HepG2 (cell line): ENCODE measurements around the gene RASA2. TPM values are rescaled to one million over a fixed set of nuclear protein-coding genes. Genes with fewer than 3 reads are reported as not detected.

Experiments used
- ATAD3A ChIP-seq: sonication (generic); formaldehyde crosslinking; IDR thresholded peaks from 2 replicates; pipeline ENCODE4 v1.4.0; 2020; ENCODE audit warnings: missing genetic modification reagents
- ATF7-NPFF ChIP-seq: sonication (generic); formaldehyde crosslinking; IDR thresholded peaks from 2 replicates; pipeline ENCODE4 v1.8.1; 2023; ENCODE audit warnings: mild to moderate bottlenecking, low read depth, missing genetic modification reagents, moderate library complexity
- FOXA3 ChIP-seq: IDR thresholded peaks from 2 replicates; pipeline ENCODE4 v1.6.1; 2016; ENCODE audit warnings: missing genetic modification reagents, missing compliant biosample characterization
- HIVEP1 ChIP-seq: sonication (generic); formaldehyde crosslinking; IDR thresholded peaks from 2 replicates; pipeline ENCODE4 v1.4.0; 2020; ENCODE audit warnings: mild to moderate bottlenecking, missing genetic modification reagents
- HOXA5 ChIP-seq: sonication (generic); formaldehyde crosslinking; IDR thresholded peaks from 2 replicates; pipeline ENCODE4 v1.4.0; 2020; ENCODE audit warnings: missing genetic modification reagents
- PRMT3 ChIP-seq: sonication (generic); formaldehyde crosslinking; IDR thresholded peaks from 2 replicates; pipeline ENCODE4 v1.8.1; 2022; ENCODE audit warnings: low read depth, mild to moderate bottlenecking, moderate library complexity, missing genetic modification reagents, borderline replicate concordance
- RAD21 ChIP-seq: fragments of 450-650 bp; formaldehyde crosslinking; IDR thresholded peaks from 2 replicates; pipeline ENCODE4 v1.5.0; 2020; ENCODE audit warnings: mild to moderate bottlenecking
- SMC3 ChIP-seq: IDR thresholded peaks from 2 replicates; pipeline ENCODE4 v1.6.1; 2011; ENCODE audit warnings: low read length, improper control_type of control experiment
- ZBTB21 ChIP-seq: sonication (generic); formaldehyde crosslinking; IDR thresholded peaks from 2 replicates; pipeline ENCODE4 v1.4.0; 2020; ENCODE audit warnings: missing genetic modification reagents
- ZMYM4 ChIP-seq: sonication (generic); formaldehyde crosslinking; IDR thresholded peaks from 2 replicates; pipeline ENCODE4 v1.8.1; 2023; ENCODE audit warnings: mild to moderate bottlenecking, missing genetic modification reagents
- ZNF614 ChIP-seq: IDR thresholded peaks from 2 replicates; pipeline ENCODE4 v1.6.1; 2018; ENCODE audit warnings: missing biosample characterization, missing genetic modification reagents, inconsistent platforms, borderline replicate concordance
- polyA plus RNA-seq, 8 experiments: library from polyadenylated mRNA; depleted of rRNA in 3 of 8; stranded (reverse) in 7 of 8; unstranded in 1 of 8; fragments of >200 nt; fragmentation: Illumina TruSeq in 4 of 8; extraction: Trizol in 4 of 8; gene quantifications; 2 replicates each; pipeline versions ENCODE4 v1.2.1 to v1.2.3, GENCODE V29; 2011 to 2016; ENCODE audit warnings: low read depth in 4 of 8, missing spikeins in 1 of 8, mixed read lengths in 1 of 8; ENCODE audit not compliant: insufficient read depth in 1 of 8
- total RNA-seq, 5 experiments: library from RNA; depleted of rRNA; stranded (reverse); fragments of >200 nt; fragmentation: Illumina TruSeq; extraction: Trizol; gene quantifications; 2 replicates each; pipeline ENCODE4 v1.2.3, GENCODE V29; 2016; ENCODE audit warnings: low read depth in 1 of 5
- TF ChIP-seq, protein P1 (sequence below): IDR thresholded peaks from 2 replicates; pipeline ENCODE4 v1.4.0; 2020; ENCODE audit warnings: mild to moderate bottlenecking, missing genetic modification reagents
- TF ChIP-seq, protein P2 (sequence below): sonication (generic); formaldehyde crosslinking; IDR thresholded peaks from 2 replicates; pipeline ENCODE4 v1.4.0; 2020; ENCODE audit warnings: mild to moderate bottlenecking, missing genetic modification reagents
- TF ChIP-seq, protein P3 (sequence below), 2 experiments: sonication (generic) in 1 of 2; formaldehyde crosslinking in 1 of 2; IDR thresholded peaks; 2 replicates each; pipeline versions ENCODE4 v1.4.0 to v1.6.1; 2018 to 2020; ENCODE audit warnings: missing genetic modification reagents in 2 of 2, borderline replicate concordance in 1 of 2, low read depth in 1 of 2, mild to moderate bottlenecking in 1 of 2, missing biosample characterization in 1 of 2

RASA2 gene
- total and polyA plus RNA-seq, 2 of the 13 experiments (the other 11 are each of a cell fraction or from before 2014, with no cell fraction given): 5.4 to 8.5 TPM

DNA sequence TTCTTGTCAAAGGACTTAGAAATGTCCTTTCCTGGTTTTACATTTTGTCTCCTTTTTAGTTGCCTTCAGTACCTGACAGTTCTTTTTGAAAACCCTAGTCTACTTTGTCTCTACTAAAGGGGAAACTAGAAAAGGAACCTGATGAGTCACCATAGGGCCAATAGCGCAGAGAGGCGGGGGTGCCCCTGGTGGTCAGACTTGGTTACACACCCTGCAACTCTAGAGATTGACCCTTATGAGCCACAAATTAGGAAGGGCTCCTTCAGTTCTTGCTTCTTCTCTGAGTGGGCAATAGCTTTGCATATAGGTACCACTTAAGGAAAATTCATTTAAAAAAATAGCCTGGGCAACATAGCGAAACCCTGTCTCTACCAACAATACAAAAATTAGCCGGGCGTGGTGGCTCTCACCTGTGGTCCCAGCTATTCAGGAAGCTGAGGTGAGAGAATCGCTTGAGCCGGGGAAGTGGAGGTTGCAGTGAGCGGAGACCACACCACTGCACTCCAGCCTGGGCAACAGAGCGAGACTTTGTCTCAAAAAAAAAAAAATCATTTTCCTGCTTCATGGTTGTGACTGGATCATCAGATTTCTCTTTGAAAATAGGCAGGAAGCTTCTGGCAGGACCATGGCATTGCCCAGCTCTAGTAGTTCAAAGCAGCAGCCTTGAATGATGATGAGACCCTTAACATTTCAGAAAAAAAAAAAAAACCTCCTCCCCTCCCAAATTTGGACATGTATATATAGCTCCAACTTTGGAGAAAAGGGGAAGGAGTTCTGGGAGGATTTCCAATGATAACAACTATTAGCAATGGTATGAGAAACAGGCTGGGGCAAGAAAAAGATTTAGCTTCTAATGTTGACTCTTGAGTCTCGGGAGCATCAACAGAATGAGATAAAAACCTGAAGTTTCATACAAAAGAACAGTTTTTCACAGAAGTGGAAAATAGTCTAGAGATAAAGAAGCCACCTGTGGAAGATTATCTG lies 45.2 kb upstream of the RASA2 start (continued):
- TF ChIP-seq, protein P1, sequence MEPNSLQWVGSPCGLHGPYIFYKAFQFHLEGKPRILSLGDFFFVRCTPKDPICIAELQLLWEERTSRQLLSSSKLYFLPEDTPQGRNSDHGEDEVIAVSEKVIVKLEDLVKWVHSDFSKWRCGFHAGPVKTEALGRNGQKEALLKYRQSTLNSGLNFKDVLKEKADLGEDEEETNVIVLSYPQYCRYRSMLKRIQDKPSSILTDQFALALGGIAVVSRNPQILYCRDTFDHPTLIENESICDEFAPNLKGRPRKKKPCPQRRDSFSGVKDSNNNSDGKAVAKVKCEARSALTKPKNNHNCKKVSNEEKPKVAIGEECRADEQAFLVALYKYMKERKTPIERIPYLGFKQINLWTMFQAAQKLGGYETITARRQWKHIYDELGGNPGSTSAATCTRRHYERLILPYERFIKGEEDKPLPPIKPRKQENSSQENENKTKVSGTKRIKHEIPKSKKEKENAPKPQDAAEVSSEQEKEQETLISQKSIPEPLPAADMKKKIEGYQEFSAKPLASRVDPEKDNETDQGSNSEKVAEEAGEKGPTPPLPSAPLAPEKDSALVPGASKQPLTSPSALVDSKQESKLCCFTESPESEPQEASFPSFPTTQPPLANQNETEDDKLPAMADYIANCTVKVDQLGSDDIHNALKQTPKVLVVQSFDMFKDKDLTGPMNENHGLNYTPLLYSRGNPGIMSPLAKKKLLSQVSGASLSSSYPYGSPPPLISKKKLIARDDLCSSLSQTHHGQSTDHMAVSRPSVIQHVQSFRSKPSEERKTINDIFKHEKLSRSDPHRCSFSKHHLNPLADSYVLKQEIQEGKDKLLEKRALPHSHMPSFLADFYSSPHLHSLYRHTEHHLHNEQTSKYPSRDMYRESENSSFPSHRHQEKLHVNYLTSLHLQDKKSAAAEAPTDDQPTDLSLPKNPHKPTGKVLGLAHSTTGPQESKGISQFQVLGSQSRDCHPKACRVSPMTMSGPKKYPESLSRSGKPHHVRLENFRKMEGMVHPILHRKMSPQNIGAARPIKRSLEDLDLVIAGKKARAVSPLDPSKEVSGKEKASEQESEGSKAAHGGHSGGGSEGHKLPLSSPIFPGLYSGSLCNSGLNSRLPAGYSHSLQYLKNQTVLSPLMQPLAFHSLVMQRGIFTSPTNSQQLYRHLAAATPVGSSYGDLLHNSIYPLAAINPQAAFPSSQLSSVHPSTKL (CRISPR knock-in tag): 0 out of 2 replicates have a peak, but pooled peaks have one; percentile 18
- no peak for TF ChIP-seq PRMT3 (CRISPR knock-in tag)
- no peak for TF ChIP-seq HIVEP1 (CRISPR knock-in tag)
- TF ChIP-seq FOXA3 (CRISPR knock-in tag): peak; percentile 35; the same call in 1 of the 2 replicates
- TF ChIP-seq ZNF614 (CRISPR knock-in tag): no peak
- TF ChIP-seq ATF7-NPFF (CRISPR knock-in tag): no peak
- TF ChIP-seq RAD21 (CRISPR knock-in tag): peak; percentile 58
- TF ChIP-seq, protein P2, sequence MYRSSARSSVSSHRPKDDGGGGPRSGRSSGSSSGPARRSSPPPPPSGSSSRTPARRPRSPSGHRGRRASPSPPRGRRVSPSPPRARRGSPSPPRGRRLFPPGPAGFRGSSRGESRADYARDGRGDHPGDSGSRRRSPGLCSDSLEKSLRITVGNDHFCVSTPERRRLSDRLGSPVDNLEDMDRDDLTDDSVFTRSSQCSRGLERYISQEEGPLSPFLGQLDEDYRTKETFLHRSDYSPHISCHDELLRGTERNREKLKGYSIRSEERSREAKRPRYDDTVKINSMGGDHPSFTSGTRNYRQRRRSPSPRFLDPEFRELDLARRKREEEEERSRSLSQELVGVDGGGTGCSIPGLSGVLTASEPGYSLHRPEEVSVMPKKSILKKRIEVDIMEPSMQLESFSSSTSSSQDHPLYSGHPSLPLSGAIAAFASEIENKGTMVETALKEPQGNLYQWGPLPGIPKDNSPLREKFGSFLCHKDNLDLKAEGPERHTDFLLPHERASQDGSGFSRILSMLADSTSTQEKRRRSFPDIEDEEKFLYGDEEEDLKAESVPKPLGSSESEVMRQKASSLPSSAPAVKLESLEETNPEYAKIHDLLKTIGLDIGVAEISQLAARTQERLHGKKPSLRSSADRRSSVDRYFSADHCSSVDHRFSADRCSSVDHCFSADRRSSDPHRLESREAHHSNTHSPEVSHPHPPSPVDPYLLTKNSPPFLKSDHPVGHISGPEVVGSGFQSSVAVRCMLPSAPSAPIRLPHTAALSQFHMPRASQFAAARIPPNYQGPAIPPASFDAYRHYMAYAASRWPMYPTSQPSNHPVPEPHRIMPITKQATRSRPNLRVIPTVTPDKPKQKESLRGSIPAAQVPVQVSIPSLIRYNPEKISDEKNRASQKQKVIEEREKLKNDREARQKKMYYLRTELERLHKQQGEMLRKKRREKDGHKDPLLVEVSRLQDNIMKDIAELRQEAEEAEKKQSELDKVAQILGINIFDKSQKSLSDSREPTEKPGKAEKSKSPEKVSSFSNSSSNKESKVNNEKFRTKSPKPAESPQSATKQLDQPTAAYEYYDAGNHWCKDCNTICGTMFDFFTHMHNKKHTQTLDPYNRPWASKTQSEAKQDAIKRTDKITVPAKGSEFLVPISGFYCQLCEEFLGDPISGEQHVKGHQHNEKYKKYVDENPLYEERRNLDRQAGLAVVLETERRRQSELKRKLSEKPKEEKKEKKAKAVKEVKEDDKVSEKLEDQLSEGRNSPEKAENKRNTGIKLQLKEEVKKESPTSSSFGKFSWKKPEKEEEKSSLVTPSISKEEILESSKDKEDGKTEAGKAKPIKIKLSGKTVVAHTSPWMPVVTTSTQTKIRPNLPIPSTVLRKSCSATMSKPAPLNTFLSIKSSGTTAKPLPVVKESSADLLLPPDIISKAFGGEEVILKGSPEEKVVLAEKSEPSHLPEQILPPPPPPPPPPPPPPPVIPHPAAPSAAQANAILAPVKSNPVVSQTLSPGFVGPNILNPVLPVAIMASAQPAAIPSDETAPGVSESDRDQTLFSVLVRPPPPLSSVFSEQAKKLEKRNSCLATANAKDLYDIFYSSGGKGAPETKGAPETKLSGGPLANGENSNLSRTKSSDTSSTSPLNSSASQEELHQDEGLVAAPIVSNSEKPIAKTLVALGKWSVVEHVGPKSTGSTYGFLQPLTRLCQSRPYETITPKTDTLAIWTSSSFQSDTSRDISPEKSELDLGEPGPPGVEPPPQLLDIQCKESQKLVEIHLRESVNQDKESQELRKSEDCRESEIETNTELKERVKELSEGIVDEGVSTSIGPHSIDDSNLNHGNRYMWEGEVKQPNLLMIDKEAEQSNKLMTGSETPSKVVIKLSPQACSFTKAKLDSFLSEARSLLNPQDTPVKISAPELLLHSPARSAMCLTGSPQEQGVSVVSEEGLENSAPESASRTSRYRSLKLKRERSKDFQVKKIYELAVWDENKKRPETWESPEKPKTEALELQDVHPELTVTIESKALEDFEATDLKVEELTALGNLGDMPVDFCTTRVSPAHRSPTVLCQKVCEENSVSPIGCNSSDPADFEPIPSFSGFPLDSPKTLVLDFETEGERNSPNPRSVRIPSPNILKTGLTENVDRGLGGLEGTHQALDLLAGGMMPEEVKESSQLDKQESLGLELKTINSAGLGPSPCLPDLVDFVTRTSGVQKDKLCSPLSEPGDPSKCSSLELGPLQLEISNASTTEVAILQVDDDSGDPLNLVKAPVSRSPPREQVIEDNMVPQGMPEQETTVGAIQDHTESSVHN (CRISPR knock-in tag): no peak
- 0 out of 2 replicates have a peak, but pooled peaks have one; percentile 25 for TF ChIP-seq ZMYM4
- TF ChIP-seq, protein P3, sequence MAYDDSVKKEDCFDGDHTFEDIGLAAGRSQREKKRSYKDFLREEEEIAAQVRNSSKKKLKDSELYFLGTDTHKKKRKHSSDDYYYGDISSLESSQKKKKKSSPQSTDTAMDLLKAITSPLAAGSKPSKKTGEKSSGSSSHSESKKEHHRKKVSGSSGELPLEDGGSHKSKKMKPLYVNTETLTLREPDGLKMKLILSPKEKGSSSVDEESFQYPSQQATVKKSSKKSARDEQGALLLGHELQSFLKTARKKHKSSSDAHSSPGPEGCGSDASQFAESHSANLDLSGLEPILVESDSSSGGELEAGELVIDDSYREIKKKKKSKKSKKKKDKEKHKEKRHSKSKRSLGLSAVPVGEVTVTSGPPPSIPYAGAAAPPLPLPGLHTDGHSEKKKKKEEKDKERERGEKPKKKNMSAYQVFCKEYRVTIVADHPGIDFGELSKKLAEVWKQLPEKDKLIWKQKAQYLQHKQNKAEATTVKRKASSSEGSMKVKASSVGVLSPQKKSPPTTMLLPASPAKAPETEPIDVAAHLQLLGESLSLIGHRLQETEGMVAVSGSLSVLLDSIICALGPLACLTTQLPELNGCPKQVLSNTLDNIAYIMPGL (CRISPR knock-in tag; IDR thresholded peaks at IDR 0.05; ENCODE audit: borderline replicate concordance in 1 of 2, low read depth in 1 of 2): peak in 1 of 2 experiments; percentile 68; a peak in 1 of 4 replicates
- TF ChIP-seq HOXA5 (CRISPR knock-in tag): 0 out of 2 replicates have a peak, but pooled peaks have one; percentile 19
- TF ChIP-seq SMC3: peak; percentile 75
- TF ChIP-seq ZBTB21 (CRISPR knock-in tag): no peak
- no peak for TF ChIP-seq ATAD3A (CRISPR knock-in tag)
